HepG2 (cell line): Measurements from ENCODE around the gene SLC22A23. TPM values are rescaled to one million over a fixed set of nuclear protein-coding genes. Genes with fewer than 3 reads are reported as not detected.

Experiments used
- AKAP8 ChIP-seq: sonication (generic); formaldehyde crosslinking; IDR thresholded peaks from 2 replicates; pipeline ENCODE4 v1.5.1; 2020; ENCODE audit warnings: mild to moderate bottlenecking, missing genetic modification reagents
- GABPA ChIP-seq, 2 experiments: IDR thresholded peaks; 2 replicates each; pipeline ENCODE4 v1.6.1; 2011 to 2016; ENCODE audit warnings: low read depth in 2 of 2, low read length in 1 of 2, missing biosample characterization in 1 of 2, missing genetic modification characterization in 1 of 2
- GZF1 ChIP-seq: sonication (generic); formaldehyde crosslinking; IDR thresholded peaks from 2 replicates; pipeline ENCODE4 v1.5.1; 2020; ENCODE audit warnings: mild to moderate bottlenecking, missing genetic modification reagents
- MLX ChIP-seq: IDR thresholded peaks from 2 replicates; pipeline ENCODE4 v1.6.1; 2016
- NR2C2 ChIP-seq: sonication (generic); formaldehyde crosslinking; IDR thresholded peaks from 2 replicates; pipeline ENCODE4 v1.4.0; 2020; ENCODE audit warnings: missing genetic modification reagents, mild to moderate bottlenecking, moderate library complexity, borderline replicate concordance
- PRDM4 ChIP-seq: sonication (generic); formaldehyde crosslinking; IDR thresholded peaks from 2 replicates; pipeline ENCODE4 v1.9.0; 2021; ENCODE audit warnings: missing genetic modification reagents, borderline replicate concordance
- RBAK ChIP-seq: sonication (generic); formaldehyde crosslinking; IDR thresholded peaks from 2 replicates; pipeline ENCODE4 v1.5.1; 2020; ENCODE audit warnings: mild to moderate bottlenecking, missing genetic modification reagents
- SRSF9 ChIP-seq: fragments of 200-400 bp; formaldehyde crosslinking; IDR thresholded peaks from 2 replicates; pipeline ENCODE4 v1.6.1; 2018; ENCODE audit warnings: borderline replicate concordance, mild to moderate bottlenecking, low read depth, low read length; ENCODE audit not compliant: insufficient read depth, poor library complexity, severe bottlenecking
- STAG1 ChIP-seq: sonication (generic); formaldehyde crosslinking; IDR thresholded peaks from 2 replicates; pipeline ENCODE4 v1.4.0; 2020; ENCODE audit warnings: missing genetic modification reagents
- TRIM24 ChIP-seq: sonication (generic); formaldehyde crosslinking; IDR thresholded peaks from 2 replicates; pipeline ENCODE4 v1.8.0; 2022; ENCODE audit warnings: mild to moderate bottlenecking, missing genetic modification reagents
- ZFP37 ChIP-seq: sonication (generic); formaldehyde crosslinking; IDR thresholded peaks from 2 replicates; pipeline ENCODE4 v1.4.0; 2020; ENCODE audit warnings: missing genetic modification reagents, borderline replicate concordance
- ZNF451 ChIP-seq: sonication (generic); formaldehyde crosslinking; IDR thresholded peaks from 2 replicates; pipeline ENCODE4 v1.5.0; 2020; ENCODE audit warnings: mild to moderate bottlenecking, missing genetic modification reagents
- ZNF629 ChIP-seq: sonication (generic); formaldehyde crosslinking; conservative IDR thresholded peaks from 2 replicates; pipeline ENCODE4 v1.5.0; 2020; ENCODE audit warnings: missing genetic modification reagents
- ZNF644 ChIP-seq: IDR thresholded peaks from 2 replicates; pipeline ENCODE4 v1.6.1; 2016; ENCODE audit warnings: low read depth
- ZNF747 ChIP-seq: sonication (generic); formaldehyde crosslinking; IDR thresholded peaks from 2 replicates; pipeline ENCODE4 v1.8.1; 2023; ENCODE audit warnings: missing genetic modification reagents, mild to moderate bottlenecking, borderline replicate concordance
- polyA plus RNA-seq, 8 experiments: library from polyadenylated mRNA; depleted of rRNA in 3 of 8; stranded (reverse) in 7 of 8; unstranded in 1 of 8; fragments of >200 nt; fragmentation: Illumina TruSeq in 4 of 8; extraction: Trizol in 4 of 8; gene quantifications; 2 replicates each; pipeline versions ENCODE4 v1.2.1 to v1.2.3, GENCODE V29; 2011 to 2016; ENCODE audit warnings: low read depth in 4 of 8, missing spikeins in 1 of 8, mixed read lengths in 1 of 8; ENCODE audit not compliant: insufficient read depth in 1 of 8
- total RNA-seq, 5 experiments: library from RNA; depleted of rRNA; stranded (reverse); fragments of >200 nt; fragmentation: Illumina TruSeq; extraction: Trizol; gene quantifications; 2 replicates each; pipeline ENCODE4 v1.2.3, GENCODE V29; 2016; ENCODE audit warnings: low read depth in 1 of 5
- TF ChIP-seq, protein P1 (sequence below): sonication (generic); formaldehyde crosslinking; IDR thresholded peaks from 2 replicates; pipeline ENCODE4 v1.4.0; 2020; ENCODE audit warnings: mild to moderate bottlenecking, low read depth, missing genetic modification reagents
- TF ChIP-seq, protein P2 (sequence below): sonication (generic); formaldehyde crosslinking; IDR thresholded peaks from 2 replicates; pipeline ENCODE4 v1.5.0; 2020; ENCODE audit warnings: mild to moderate bottlenecking, missing genetic modification reagents, borderline replicate concordance

The SLC22A23 gene
- total and polyA plus RNA-seq, 2 of the 13 experiments (the other 11 are each of a cell fraction or from before 2014, with no cell fraction given) = 11.8 to 17.5 TPM

DNA sequence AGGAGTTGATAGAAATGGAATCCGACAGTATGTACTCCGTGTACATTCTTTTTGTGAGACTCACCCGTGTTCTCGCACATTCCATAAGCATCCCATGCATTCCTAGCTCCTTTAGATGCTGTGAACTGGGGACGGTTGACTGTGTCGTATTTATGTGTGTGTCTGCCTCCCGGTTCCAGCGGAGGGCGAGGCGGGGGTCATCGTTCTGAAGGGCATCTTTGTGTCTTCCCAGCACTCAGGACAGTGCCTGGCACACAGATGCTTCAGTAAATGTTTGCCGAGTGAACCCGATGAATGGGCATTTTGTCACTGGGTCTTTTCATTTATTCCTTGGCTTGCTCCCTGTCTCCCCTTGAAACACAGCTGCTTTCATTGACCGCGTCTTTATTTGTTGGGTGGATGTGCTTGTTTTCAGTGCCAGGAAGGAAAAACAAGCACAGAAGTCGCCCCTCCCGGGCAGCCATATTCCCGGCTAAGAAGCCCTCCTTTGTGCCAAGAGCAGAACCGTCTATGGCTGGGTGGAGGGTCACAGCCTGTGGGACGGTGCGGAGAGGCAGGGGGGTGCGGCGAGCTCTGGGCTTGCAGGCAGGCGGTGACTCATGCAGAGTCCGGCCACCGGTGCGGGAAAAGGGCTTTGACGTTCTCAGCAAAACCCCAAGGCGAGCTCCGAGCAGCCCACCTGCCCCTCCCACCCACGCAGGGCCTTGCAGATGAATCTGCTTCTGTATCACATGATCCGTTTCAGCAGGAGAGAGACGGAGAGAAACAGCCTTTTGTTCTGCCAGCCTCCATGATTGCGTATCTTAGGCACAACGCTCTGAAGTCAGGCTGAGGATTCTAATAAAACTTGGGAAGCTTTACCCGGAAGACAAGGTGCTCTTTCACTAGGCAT is 209.3 kb downstream of the SLC22A23 start (continued):
- TF ChIP-seq SRSF9 (no peak), RBAK (CRISPR knock-in tag) (no peak), ZFP37 (CRISPR knock-in tag) (no peak), PRDM4 (no peak), GZF1 (no peak; the same call in none of the 2 replicates), STAG1 (CRISPR knock-in tag) (no peak), GABPA (IDR thresholded peaks at IDR 0.05; ENCODE audit: low read depth, low read length) (no peak), GABPA (CRISPR knock-in tag; IDR thresholded peaks at IDR 0.05; ENCODE audit: low read depth) (no peak), TRIM24 (CRISPR knock-in tag) (no peak), AKAP8 (CRISPR knock-in tag) (no peak), NR2C2 (CRISPR knock-in tag) (no peak), ZNF629 (peak; percentile 36; the same call in 1 of the 2 replicates), MLX (CRISPR knock-in tag) (peak; percentile 43; the same call in 1 of the 2 replicates), ZNF451 (no peak), ZNF747 (CRISPR knock-in tag) (no peak), ZNF644 (no peak)
- TF ChIP-seq, protein P1, sequence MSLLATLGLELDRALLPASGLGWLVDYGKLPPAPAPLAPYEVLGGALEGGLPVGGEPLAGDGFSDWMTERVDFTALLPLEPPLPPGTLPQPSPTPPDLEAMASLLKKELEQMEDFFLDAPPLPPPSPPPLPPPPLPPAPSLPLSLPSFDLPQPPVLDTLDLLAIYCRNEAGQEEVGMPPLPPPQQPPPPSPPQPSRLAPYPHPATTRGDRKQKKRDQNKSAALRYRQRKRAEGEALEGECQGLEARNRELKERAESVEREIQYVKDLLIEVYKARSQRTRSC (CRISPR knock-in tag) = no peak
- TF ChIP-seq, protein P2, sequence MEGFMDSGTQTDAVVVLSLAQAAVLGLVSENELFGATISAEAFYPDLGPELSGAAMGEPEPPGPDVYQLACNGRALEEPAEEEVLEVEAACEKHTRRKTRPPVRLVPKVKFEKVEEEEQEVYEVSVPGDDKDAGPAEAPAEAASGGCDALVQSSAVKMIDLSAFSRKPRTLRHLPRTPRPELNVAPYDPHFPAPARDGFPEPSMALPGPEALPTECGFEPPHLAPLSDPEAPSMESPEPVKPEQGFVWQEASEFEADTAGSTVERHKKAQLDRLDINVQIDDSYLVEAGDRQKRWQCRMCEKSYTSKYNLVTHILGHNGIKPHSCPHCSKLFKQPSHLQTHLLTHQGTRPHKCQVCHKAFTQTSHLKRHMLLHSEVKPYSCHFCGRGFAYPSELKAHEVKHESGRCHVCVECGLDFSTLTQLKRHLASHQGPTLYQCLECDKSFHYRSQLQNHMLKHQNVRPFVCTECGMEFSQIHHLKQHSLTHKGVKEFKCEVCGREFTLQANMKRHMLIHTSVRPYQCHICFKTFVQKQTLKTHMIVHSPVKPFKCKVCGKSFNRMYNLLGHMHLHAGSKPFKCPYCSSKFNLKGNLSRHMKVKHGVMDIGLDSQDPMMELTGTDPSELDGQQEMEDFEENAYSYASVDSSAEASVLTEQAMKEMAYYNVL = no peak
